ENCODE results near the gene PRCD. TPM values are rescaled to one million over a fixed set of nuclear protein-coding genes. Genes with fewer than 3 reads are reported as not detected.
A peak's percentile ranks its signal among the peaks of the same experiment; 100 is the strongest.
"Not testable (repeated sequence)": the region's sequence is repeated elsewhere in the genome, so short reads cannot be mapped to it uniquely, and the experiment has no call there.

Gene PRCD
- total RNA-seq, 1 experiment from 2014 or later = not detected

- peak; percentile 59 for DNase-seq (ENCODE audit: low read depth)
Observed at GRCh38 chr17:76523084-76524037, 16.5 kb upstream of the PRCD start.

GRCh38 chr17:76524598-76525512 lies 15.0 kb upstream of the PRCD start:
- peak; percentile 68 for DNase-seq (ENCODE audit: low read depth)
- in situ Hi-C loops (cut with HindIII; ENCODE audit: low pct_unique_long_range_greater_than_20kb, low sequenced_read_pairs) = no loop called here

More at GRCh38 chr17:76523084-76524037, 16.5 kb upstream of the PRCD start:
- in situ Hi-C loops (cut with HindIII; ENCODE audit: low pct_unique_long_range_greater_than_20kb, low sequenced_read_pairs) = no loop called here

DNA sequence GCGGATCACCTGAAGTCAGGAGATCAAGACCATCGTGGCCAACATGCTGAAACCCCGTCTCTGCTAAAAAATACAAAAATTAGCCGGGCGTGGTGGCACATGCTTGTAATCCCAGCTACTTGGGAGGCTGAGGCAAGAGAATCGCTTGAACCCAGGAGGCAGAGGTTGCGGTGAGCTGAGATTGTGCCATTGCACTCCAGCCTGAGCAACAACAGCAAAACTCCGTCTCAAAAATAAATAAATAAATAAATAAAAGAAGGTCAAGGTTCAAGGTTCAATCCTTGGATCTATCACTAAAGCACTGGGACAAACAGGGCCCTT lies 14.4 kb upstream of the PRCD start:
- in situ Hi-C loops (cut with HindIII; ENCODE audit: low pct_unique_long_range_greater_than_20kb, low sequenced_read_pairs); DNase-seq (ENCODE audit: low read depth): not testable (repeated sequence)

DNA sequence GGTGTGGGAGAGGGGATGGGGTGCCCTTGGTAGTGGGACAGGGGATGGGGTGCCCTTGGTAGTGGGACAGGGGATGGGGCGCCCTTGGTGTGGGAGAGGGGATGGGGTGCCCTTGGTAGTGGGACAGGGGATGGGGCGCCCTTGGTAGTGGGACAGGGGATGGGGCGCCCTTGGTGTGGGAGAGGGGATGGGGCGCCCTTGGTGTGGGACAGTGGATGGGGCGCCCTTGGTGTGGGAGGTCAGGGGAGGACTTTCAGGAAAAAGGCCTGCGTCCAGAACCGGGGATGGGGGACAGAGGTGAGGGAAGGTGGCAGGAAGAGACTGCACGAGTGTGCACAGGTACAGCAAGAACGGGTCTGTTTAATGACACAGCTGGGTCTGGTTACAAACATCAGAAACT lies 12.8 kb upstream of the PRCD start:
- in situ Hi-C loops (cut with HindIII; ENCODE audit: low pct_unique_long_range_greater_than_20kb, low sequenced_read_pairs) = not testable (repeated sequence)

DNA sequence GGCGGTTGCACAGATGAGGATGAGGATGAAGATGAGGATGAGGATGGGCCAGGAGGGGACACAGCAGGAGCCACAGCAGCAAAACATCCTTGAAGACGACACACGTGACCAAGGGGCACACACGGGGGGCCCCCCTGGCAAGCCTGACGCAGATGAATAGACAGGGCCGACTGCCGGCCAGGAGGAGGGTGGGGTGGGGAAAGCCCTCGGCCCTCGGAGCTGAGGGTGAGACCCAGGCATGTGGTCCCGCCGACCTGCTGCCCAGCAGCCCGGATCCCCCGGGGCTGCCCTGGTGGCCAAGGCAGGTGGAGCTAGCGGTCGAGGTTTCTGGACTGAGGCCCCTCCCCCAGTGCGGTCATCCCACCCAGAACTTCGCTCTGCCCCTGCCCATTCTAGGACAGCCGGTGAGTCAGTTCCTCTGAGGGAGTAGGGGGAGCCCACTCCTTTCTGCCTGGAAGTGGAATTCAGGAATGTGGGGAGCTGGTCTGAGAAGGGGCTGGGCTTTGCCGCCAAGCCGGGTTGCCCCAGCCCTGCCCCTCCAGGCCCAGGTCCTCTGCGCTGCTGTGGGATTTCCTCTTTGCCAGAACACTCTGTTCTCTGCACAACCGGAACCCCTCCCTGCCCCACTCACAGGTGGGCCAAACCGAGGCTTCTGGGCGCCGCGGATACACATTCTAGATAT lies 12.3 kb upstream of the PRCD start:
- DNase-seq (ENCODE audit: low read depth) = no peak
- in situ Hi-C loops (cut with HindIII; ENCODE audit: low pct_unique_long_range_greater_than_20kb, low sequenced_read_pairs) = no loop called here

More for the DNA sequence above, 12.8 kb upstream of the PRCD start:
- DNase-seq (ENCODE audit: low read depth) = not testable (repeated sequence)

GRCh38 chr17:76528156-76528527 lies 11.7 kb upstream of the PRCD start:
- no peak for DNase-seq (ENCODE audit: low read depth)
- in situ Hi-C loops (cut with HindIII; ENCODE audit: low pct_unique_long_range_greater_than_20kb, low sequenced_read_pairs) = no loop called here

DNA sequence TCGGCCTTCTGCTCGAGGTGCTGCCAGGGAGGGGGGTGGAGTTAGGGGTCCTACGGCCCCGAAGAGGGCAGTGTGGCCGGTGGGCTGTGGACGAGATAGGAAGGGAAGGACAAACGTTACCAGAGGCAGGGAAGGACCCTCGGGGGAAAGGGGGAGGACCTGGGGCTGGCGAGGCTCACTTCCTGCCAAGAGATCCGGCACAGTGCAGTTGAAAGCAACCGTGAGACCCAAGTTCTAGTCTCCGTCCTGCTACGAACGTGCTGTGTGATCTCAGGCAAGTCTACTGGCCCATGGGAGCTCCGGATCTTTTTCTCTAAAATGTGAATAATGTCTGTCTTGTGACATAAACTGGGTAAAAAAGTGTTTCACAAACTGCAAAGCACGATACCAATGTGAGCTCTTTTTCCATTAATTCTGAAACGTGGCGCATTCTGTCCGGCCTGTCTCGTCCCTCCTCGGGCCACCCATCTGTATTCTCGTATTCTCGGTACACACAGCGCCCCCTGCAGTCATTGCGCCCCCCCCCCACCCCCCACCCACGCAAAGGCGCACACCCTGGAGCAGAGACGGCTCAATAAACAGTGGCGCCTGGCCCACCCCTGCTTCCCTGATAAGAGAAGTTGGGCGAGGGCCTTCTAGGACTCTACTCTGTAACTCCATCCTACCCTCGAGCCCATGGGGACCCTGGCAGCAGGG lies 11.2 kb upstream of the PRCD start:
- in situ Hi-C loops (cut with HindIII; ENCODE audit: low pct_unique_long_range_greater_than_20kb, low sequenced_read_pairs) = no loop called here

GRCh38 chr17:76529224-76530094 lies 10.4 kb upstream of the PRCD start:
- DNase-seq (ENCODE audit: low read depth) = no peak
- in situ Hi-C loops (cut with HindIII; ENCODE audit: low pct_unique_long_range_greater_than_20kb, low sequenced_read_pairs) = no loop called here

More for the DNA sequence above, 11.2 kb upstream of the PRCD start:
- DNase-seq (ENCODE audit: low read depth) = no peak

GRCh38 chr17:76530095-76530723 lies 9.6 kb upstream of the PRCD start:
- in situ Hi-C loops (cut with HindIII; ENCODE audit: low pct_unique_long_range_greater_than_20kb, low sequenced_read_pairs) = no loop called here
- no peak for DNase-seq (ENCODE audit: low read depth)

DNA sequence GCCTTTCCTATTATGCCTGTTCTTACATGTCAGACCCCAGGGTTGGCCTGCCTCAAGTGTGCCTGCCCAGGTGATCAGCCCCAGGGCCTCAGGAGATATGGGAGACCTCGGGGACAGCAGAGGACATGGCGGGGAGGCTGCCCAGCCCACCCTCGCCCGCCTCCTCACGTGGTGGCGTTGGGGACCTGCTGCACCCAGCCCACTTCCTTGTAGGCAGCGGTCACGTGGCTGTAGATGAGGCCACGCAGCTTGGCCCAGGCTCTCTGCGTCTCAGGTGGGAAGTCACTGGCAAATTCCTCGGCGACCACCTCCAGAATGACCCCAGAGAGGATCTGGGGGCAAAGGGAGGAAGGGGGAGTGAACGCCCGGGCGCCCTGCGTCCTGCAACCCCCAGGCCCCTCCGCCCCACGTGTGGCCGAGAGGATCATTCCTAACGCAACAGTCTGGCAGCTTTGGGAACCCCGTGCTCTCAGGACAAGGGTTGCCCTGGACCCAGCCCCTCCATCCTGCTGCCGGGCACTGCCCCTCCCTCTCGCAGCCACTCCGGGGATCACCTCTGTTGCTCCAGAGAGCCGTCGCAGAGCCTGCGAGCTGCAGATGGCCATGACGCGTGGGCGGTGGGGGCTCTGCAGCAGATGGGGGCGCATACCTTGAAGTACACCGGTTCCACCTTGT lies 8.9 kb upstream of the PRCD start:
- no peak for DNase-seq (ENCODE audit: low read depth)
- in situ Hi-C loops (cut with HindIII; ENCODE audit: low pct_unique_long_range_greater_than_20kb, low sequenced_read_pairs) = no loop called here

- in situ Hi-C loops (cut with HindIII; ENCODE audit: low pct_unique_long_range_greater_than_20kb, low sequenced_read_pairs) = no loop called here
- DNase-seq (ENCODE audit: low read depth) = no peak
Observed at GRCh38 chr17:76531486-76532038, 8.3 kb upstream of the PRCD start.

DNA sequence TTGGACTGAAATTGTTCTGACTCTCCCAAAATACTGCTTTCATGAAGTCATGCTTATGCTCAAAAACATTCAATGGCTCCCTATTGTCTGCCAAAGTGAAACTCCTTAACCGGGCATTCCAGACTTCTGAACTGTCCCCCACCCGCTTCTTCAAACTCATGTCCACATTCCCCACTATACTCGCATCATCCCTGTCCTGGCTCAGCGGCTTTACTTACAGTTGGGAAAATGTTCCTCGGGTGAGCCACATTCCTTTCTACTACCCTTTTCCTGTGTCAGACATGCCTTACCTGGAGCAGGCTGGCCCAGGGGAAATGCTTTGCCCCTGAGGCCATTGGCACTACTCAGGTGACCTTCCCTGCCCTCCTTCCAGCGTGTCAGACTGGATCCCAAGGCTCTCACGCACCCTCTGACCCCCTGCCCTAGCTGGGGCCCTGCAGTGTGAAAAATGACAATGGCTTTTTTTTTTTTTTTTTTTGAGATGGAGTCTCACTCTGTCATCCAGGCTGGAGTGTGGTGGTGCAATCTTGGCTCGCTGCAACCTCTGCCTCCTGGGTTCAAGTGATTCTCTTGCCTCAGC lies 7.7 kb upstream of the PRCD start:
- DNase-seq (ENCODE audit: low read depth) = no peak
- in situ Hi-C loops (cut with HindIII; ENCODE audit: low pct_unique_long_range_greater_than_20kb, low sequenced_read_pairs) = no loop called here

DNA sequence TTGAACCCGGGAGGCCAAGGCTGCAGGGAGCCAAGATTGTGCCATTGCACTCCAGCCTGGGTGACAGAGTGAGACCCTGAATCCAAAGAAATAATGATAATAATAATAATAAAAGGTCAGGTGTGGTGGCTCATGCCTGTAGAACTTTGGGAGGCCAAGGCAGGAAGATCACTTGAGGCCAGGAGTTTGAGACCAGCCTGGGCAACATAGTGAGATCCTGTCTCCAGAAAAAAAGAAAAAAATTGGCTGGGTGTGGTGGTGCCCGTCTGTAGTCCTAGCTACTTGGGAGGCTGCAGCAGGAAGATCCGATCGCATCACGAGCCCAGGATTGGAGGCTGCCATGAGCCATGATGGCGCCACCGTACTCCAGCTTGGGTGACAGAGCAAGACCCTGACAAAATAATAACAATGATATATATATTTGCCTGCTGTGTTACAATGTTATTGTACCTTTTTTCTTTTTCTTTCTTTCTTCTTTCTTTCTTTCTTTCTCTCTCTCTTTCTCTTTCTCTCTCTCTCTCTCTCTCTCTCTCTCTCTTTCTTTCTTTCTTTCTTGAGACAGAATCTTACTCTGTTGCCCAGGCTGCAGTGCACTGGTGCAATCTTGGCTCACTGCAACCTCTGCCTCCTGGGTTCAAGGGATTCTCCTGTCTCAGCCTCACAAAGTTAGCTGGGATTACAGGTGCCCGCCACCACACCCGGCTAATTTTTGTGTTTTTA lies 6.0 kb upstream of the PRCD start:
- in situ Hi-C loops (cut with HindIII; ENCODE audit: low pct_unique_long_range_greater_than_20kb, low sequenced_read_pairs); DNase-seq (ENCODE audit: low read depth): not testable (repeated sequence)

DNA sequence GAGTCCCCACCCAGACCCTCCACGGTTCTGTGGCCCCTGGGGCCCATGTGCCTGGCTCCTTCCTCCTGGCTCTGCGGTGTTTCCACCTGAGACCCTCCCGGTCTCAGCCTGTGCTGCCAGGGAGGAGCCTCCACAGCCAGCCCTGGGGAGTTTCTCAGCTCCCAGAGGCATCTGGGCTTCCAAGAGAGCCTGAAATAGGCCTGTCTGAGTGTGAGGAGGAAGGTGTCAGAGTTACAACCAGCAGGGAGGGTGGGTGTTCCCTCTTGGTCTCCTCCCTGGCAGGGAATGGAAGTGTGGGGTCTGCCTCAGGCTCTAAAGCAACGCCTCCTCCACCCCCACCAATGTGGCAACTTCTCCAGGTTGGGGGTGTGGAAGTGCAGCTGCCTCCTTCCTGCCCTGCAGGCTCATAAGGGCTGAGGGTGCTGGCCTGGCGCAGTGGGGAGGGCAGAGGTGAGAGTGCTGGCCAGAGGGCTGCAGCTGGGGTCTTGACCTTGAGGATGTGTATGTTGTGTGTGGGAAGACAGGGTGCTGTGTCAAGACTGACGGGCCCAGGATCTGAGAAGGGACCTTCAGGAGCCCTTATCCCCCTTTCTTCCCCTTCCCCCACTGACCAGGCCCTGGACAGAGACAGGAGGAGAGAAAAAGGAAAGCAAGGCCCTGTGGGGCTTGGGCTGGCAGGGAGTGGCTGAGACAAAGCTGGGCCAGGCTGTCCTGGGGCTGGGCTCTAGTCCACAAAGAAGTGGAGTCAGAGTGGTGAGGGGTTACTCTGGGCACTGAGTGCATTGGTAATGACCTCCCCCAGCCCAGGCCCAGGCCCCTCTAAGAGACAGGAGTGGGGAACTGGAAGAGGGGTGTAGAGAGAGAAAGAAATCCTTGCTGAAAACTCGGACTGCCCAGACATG lies 4.8 kb upstream of the PRCD start:
- in situ Hi-C loops (cut with HindIII; ENCODE audit: low pct_unique_long_range_greater_than_20kb, low sequenced_read_pairs) = no loop called here
- DNase-seq (ENCODE audit: low read depth) = no peak

Measured in Caki2 (cell line).